NCI-H2196 (cell line): ENCODE data around the gene SH3GLB2.
A peak's percentile ranks its signal among the peaks of the same experiment; 100 is the strongest.
"Not testable (repeated sequence)": the region's sequence is repeated elsewhere in the genome, so short reads cannot be mapped to it uniquely, and the experiment has no call there.

Experiments
- DNase-seq: peaks from one replicate; lab custom pipeline; 2025; ENCODE audit not compliant: unreplicated experiment; lab: John Stamatoyannopoulos, UW

SH3GLB2 gene

DNA sequence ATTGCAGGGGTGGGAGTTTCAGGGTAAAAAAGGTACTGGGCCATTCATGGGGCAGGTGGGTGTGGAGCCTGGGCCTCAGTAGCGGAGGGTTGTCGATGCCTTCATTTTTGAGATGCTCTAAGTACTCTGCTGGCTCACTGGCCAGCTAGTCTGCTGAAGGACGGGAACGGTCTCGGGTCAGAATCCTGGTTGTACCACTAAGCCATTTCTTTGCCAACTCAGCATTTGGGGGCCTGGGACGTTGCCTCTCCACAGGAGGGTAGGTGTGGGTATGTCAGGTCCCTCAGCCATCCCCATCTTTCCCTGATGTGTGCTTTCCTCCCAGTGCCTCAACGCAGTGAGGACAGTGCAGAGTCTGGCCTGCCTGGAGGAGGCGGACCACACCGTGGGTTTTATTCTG lies 25.1 kb downstream of the SH3GLB2 start:
- DNase-seq = no peak

DNA sequence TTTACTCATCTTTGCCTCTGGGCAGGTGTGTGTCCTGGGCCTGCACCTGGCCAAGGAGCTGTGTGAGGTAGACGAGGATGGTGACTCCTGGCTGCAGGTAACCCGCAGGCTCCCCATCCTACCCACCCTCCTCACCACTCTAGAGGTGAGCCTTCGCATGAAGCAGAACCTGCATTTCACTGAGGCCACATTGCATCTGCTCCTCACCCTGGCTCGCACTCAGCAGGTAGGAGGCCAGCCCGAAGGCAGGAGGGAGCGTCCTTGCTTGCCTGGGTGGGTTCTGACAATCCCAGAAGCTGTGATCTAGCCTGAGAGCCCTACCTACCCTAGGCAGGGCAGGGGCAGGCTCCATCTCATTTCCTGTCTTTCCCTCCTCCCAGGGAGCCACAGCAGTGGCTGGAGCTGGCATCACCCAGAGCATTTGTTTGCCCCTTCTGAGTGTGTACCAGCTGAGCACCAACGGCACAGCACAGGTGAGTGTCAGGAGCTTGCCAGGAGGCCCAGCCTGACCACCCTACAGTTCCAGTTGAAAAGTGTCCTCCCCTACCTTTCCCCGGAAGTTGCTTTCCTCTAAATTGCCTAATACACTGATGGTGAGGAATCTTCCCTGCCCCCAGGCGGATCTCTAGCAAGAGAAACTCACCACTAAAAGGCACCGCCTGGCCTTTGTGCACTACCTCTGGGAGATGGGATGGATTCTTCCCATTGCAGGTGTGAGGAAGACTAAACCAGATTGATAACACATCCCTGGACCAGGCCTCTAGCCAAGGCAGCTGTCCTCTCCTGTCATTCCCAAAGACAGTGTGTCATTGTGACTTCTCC lies 26.4 kb downstream of the SH3GLB2 start:
- no peak for DNase-seq

DNA sequence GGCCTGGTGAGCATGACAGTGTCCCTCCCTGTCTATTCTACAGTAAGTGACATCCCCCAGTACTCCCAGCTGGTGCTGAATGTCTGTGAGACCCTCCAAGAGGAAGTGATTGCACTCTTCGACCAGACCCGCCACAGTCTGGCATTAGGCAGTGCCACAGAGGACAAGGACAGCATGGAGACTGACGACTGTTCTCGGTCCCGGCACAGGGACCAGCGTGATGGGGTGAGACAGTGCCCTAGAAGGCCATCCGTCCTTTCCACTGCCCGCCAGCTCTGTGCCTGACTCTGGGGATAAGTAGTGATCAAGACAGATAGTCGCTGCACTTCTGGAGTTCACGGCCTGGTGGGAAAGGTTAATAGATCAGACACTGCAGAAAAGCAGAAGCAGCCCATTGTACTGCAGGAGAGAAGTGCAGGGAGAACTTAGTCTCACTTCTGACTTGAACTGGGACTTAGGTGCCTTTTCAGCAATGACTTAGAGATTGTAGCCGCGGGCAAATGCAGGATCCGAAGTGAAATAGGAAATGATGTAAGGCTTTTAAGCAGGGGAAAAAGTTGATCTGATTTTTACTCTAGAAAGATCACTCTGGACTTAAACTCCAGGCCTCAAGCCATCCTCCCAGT lies 28.4 kb downstream of the SH3GLB2 start:
- no peak for DNase-seq

DNA sequence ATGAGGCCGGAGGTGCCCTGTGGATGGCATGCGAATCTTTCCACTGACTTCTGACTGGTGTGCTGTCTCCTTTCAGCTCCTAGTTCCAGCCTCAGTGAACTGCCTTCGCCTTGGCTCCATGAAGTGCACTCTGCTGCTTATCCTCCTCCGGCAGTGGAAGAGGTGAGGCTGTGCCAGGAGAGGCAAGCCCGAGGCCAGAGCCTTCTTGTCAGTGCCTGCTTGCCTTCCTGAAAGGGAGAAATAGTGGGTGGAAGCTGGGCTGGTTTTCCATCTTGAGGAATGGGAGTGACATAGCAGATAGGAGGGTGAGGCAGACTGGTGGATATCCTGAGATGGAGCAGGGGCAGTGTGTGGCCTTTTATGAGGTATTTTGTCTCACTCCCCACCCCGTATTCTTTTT lies 29.7 kb downstream of the SH3GLB2 start:
- DNase-seq = no peak

- DNase-seq = no peak
Observed at GRCh38 chr9:128995791-128996190, 32.3 kb downstream of the SH3GLB2 start.

DNA sequence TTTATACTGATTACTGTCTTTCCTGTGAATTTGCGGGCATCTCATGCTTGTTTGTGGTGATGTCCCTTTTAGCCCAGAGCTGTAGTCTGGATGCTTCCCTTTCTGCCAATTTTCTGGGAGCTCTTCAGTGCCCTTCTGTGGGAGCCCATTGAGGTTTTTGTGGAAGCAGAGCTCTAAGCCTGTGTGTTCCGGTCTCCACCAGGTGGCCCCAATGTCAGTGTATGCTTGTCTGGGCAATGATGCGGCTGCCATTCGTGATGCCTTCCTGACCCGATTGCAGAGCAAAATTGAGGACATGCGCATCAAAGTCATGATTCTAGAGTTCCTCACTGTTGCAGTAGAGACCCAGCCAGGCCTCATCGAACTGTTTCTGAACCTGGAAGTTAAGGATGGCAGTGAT lies 35.1 kb downstream of the SH3GLB2 start:
- no peak for DNase-seq

DNA sequence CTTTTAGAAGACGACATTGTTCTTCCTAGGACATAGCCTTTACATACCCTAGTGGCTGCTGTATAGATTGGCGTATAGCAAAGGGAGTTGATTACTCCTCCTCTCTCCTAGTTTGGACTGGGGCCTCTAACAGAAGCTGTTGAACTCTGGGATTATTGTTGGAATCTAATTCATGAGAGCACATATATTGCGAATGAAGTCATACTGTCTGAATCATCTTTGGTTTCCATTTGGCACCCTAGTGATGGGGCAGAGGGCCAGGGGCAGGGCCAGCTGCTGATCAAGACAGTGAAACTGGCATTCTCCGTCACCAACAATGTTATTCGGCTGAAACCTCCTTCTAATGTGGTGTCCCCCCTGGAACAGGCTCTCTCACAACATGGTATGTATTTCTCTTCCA lies 40.3 kb downstream of the SH3GLB2 start:
- DNase-seq = peak; percentile 9

GRCh38 chr9:128986671-128987070 lies 41.5 kb downstream of the SH3GLB2 start:
- no peak for DNase-seq

DNA sequence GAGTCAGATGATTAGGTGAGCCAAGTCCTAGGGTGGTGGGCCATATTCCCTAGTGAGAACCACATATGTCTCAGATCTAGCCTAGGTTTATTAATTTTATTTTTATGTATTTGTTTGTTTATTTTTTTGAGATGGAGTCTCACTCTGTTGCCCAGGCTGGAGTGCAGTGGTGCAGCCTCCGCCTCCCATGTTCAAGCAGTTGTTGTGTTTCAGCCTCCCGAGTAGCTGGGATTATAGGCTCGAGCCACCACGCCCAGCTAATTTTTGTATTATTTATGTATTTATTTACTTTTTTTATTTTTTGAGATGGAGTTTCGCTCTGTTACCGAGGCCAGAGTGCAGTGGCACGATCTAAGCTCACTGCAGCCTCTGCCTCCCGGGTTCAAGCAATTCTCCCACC lies 44.6 kb downstream of the SH3GLB2 start:
- DNase-seq = no peak

- DNase-seq = no peak
Observed at GRCh38 chr9:128979111-128979510, 49.0 kb downstream of the SH3GLB2 start.

DNA sequence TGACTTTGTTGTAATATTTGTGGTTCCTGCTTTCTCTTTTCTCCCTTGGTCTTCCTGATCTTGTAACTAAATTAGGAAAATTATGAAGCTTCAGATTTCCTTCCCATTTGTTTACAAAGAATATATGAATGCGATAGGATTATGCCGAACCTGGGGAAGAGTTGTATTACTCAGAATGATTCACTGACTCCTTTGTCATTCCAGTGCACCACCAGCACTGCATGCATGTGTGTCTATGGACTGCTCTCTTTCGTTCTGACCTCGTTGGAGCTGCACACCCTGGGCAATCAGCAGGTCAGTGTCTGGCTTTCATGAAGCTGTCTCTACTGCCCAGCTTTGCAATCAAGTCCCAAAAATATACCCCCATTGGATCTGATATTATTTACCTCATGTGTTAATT lies 55.2 kb downstream of the SH3GLB2 start:
- DNase-seq = no peak

DNA sequence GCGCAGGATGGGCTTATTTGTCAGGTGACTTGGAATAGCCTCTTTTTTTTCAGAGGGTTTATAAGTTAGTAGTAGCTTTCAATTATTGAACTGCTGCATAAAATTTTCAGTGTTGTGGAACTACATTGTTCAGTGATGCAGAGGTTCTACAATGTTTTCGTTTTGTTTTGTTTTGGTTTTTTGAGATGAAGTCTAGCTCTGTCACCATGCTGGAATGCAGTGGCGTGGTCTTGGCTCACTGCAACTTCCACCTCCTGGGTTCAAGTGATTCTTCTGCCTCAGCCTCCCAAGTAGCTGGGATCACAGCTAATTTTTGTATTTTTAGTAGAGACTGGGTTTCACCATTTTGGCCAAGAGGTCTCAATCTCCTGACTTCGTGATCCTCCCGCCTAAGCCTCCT lies 58.6 kb downstream of the SH3GLB2 start:
- DNase-seq = no peak

DNA sequence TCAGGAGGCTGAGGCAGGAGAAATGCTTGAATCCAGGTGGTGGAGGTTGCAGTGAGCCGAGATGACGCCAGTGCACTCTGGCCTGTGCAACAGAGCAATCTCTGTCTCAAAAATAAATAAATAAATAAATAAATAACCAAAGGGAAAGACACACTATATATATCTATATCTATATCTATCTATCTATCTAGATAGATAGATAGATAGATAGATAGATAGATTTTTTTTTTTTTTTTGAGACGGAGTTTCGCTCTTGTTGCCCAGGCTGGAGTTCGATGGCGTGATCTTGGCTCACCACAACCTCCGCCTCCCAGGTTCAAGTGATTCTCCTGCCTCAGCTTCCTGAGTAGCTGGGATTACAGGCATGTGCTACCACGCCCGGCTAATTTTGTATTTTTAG lies 66.7 kb downstream of the SH3GLB2 start:
- DNase-seq = not testable (repeated sequence)
